PC-9 (cell line): ENCODE results near the gene TMEM43. TPM values are rescaled to one million over a fixed set of nuclear protein-coding genes. Genes with fewer than 3 reads are reported as not detected.

ENCODE experiments used
- BruUV-seq: library from RNA; stranded (reverse); fragments of 400-500 nt; replicated peaks from 2 replicates; lab custom pipeline; 2021; lab: Mats Ljungman, UMichigan
- CTCF ChIA-PET: fragments of 300-600 bp; sonication (Branson Sonifier 250); formaldehyde crosslinking; loops from one replicate; lab custom pipeline; 2022; ENCODE audit warnings: antibody characterized with exemption; lab: Charles Lee
- POLR2A ChIA-PET: fragments of 300-600 bp; sonication (Branson Sonifier 250); formaldehyde crosslinking; loops from one replicate; lab custom pipeline; 2022; ENCODE audit warnings: antibody characterized with exemption; ENCODE audit not compliant: unreplicated experiment; lab: Charles Lee
- DNase-seq, 2 experiments: peaks; one replicate each; pipeline versions ENCODE4 v3.0.0 to v3.0.0-alpha.2; 2015 to 2022; ENCODE audit warnings: mixed read lengths in 1 of 2
- H2AFZ ChIP-seq: fragments of 200-600 bp; sonication (generic); 2 replicates; pipeline ENCODE4 v1.8.1; 2017; ENCODE audit warnings: antibody characterized with exemption
- H3F3A ChIP-seq: fragments of 200-600 bp; sonication (generic); 2 replicates; pipeline ENCODE4 v1.8.1; 2017; ENCODE audit warnings: antibody characterized with exemption, mild to moderate bottlenecking, low read depth; ENCODE audit not compliant: insufficient read depth
- H3K27ac ChIP-seq: fragments of 200-600 bp; sonication (generic); 2 replicates; pipeline ENCODE4 v1.6.1; 2016; ENCODE audit warnings: mixed run types
- H3K27me3 ChIP-seq: fragments of 200-600 bp; sonication (generic); 2 replicates; pipeline ENCODE4 v1.6.1; 2016; ENCODE audit warnings: low read depth, mixed run types; ENCODE audit not compliant: insufficient read depth
- H3K36me3 ChIP-seq: fragments of 200-600 bp; sonication (generic); 2 replicates; pipeline ENCODE4 v1.6.1; 2016; ENCODE audit warnings: low read depth, mixed run types
- H3K4me1 ChIP-seq: fragments of 200-600 bp; sonication (generic); replicated peaks from 2 replicates; pipeline ENCODE4 v1.6.1; 2016; ENCODE audit warnings: mixed run types; ENCODE audit not compliant: insufficient read depth
- H3K4me2 ChIP-seq: fragments of 200-600 bp; sonication (generic); 2 replicates; pipeline ENCODE4 v1.6.1; 2017; ENCODE audit warnings: mixed run types
- H3K4me3 ChIP-seq: fragments of 200-600 bp; sonication (generic); 2 replicates; pipeline ENCODE4 v1.6.1; 2016; ENCODE audit warnings: mixed run types
- H3K79me2 ChIP-seq: fragments of 200-600 bp; sonication (generic); 2 replicates; pipeline ENCODE4 v1.6.1; 2017; ENCODE audit warnings: low read depth, mixed run types
- H3K9me2 ChIP-seq: fragments of 200-600 bp; sonication (generic); 2 replicates; pipeline ENCODE4 v1.8.1; 2017; ENCODE audit warnings: mild to moderate bottlenecking; ENCODE audit not compliant: insufficient read depth
- H3K9me3 ChIP-seq: fragments of 200-600 bp; sonication (generic); 2 replicates; pipeline ENCODE4 v1.8.1; 2016; ENCODE audit warnings: low read depth; ENCODE audit not compliant: insufficient read depth
- H4K20me1 ChIP-seq: fragments of 200-600 bp; sonication (generic); 2 replicates; pipeline ENCODE4 v1.8.1; 2017; ENCODE audit not compliant: insufficient read depth
- CTCF ChIP-seq: fragments of 200-600 bp; sonication (generic); conservative IDR thresholded peaks from 2 replicates; pipeline ENCODE4 v1.6.1; 2017; ENCODE audit warnings: mixed run types, antibody characterized with exemption, mild to moderate bottlenecking, moderate library complexity
- EZH2 ChIP-seq: fragments of 200-600 bp; sonication (generic); IDR thresholded peaks from 2 replicates; pipeline ENCODE4 v1.8.0; 2017; ENCODE audit warnings: antibody characterized with exemption, low read depth
- intact Hi-C: fragments of 100-400 bp; cut with micrococcal nuclease; formaldehyde crosslinking; loops from one replicate; pipeline ENCODE4 v1.10.0; 2022; ENCODE audit not compliant: unreplicated experiment
- total RNA-seq: library from RNA; stranded (reverse); gene quantifications from 2 replicates; pipeline ENCODE4 v1.2.3, GENCODE V29; 2021

The TMEM43 gene
- total RNA-seq, 1 experiment from 2014 or later, result 64.7 TPM

DNA sequence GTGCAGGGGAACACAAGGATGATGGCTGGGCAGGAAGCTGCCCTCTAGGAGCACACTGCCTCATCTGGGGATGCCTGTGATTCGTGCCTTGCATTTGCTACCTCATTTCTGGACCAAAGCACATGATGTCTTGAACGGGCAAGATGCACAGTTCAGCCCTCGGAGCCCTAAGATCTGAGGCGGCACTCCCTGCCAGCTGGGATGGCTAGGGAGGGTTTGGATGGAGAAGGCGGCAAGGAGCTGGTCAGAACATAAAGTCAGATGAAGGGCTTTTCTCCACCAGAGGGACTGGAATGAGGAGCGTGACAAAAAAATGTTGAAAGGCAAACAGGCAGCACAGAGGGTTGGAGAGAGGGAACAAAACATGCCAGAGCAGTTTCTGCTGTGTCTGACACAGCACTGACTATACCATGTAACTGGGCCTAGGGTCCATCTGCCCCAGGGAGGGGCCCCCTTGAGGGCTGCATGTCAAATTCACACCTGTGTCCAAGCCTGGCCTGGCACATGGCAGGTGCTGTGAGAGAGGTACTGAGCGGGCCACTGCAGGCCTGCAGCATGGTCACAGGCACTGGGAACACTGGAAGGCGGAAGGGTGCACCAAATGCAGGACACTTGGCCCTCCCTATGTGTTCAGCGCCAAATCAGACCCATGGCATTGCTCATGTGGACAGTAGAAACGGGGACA is 21.7 kb downstream of the TMEM43 start:
- intact Hi-C loops, result no loop called here
- POLR2A ChIA-PET, result interaction anchor here (0.5 to 0.6 kb wide), 2 partner anchors 179 to 1688 kb away, joined by 3 to 5 read pairs; no protein-coding TSS in a partner anchor
- CTCF ChIA-PET, result interaction anchor here (0.6 to 1.0 kb wide), 4 partner anchors 23 to 250 kb away, joined by 3 to 4 read pairs (median 3); no protein-coding TSS in a partner anchor

DNA sequence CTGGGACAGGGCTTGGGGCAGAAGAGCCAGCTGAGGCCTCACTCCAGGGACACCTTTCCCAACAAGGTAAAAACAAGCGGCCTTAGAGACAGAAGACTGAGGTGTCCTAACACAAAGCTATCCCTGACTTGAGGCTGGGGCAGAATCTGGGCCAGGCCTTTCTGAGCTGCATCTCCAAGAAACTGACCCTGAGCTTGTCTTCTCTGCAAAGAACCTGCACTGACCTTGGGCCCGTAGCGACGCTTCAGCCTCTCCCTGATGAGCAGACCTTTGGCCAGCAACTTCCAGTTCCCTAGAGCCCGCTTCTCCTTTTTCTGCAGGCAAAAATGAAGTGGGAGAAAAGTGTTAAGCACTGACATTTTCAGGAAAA is 22.2 kb downstream of the TMEM43 start:
- no TSS peak for BruUV-seq
- Histone ChIP-seq H3K27ac (no peak overlapping the region), H3F3A (peaks cover 35% of the 10 kb centered on the region), H3K27me3 (no peaks in the 10 kb centered on the region), H2AFZ (no peak overlapping the region), H3K9me3 (no peaks in the 10 kb centered on the region), H3K4me1 (peaks cover 41% of the 10 kb centered on the region), H3K4me3 (no peak overlapping the region), H4K20me1 (no peaks in the 10 kb centered on the region), H3K9me2 (no peaks in the 10 kb centered on the region), H3K36me3 (peaks cover 18% of the 10 kb centered on the region), H3K79me2 (no peaks in the 10 kb centered on the region), H3K4me2 (no peak overlapping the region)
- intact Hi-C loops, result no loop called here
- ChIA-PET CTCF (no interaction called here), POLR2A (interaction anchor here (0.6 kb wide), 1 partner anchor 179 kb away, joined by 3 read pairs; no protein-coding TSS in a partner anchor)
- no peak for TF ChIP-seq EZH2
- TF ChIP-seq CTCF, result no peak
- no peak for DNase-seq

More for the DNA sequence above, 21.7 kb downstream of the TMEM43 start:
- Histone ChIP-seq H2AFZ (no peak overlapping the region), H3K9me3 (no peaks in the 10 kb centered on the region), H4K20me1 (no peaks in the 10 kb centered on the region), H3K27me3 (no peaks in the 10 kb centered on the region), H3K4me1 (peaks cover 44% of the 10 kb centered on the region), H3K36me3 (peaks cover 19% of the 10 kb centered on the region), H3K79me2 (no peaks in the 10 kb centered on the region), H3K9me2 (no peaks in the 10 kb centered on the region), H3K4me3 (no peak overlapping the region), H3K4me2 (no peak overlapping the region), H3F3A (peaks cover 37% of the 10 kb centered on the region), H3K27ac (no peak overlapping the region)
- TF ChIP-seq EZH2, result no peak
- no peak for TF ChIP-seq CTCF
- BruUV-seq, result no TSS peak
- no peak for DNase-seq

DNA sequence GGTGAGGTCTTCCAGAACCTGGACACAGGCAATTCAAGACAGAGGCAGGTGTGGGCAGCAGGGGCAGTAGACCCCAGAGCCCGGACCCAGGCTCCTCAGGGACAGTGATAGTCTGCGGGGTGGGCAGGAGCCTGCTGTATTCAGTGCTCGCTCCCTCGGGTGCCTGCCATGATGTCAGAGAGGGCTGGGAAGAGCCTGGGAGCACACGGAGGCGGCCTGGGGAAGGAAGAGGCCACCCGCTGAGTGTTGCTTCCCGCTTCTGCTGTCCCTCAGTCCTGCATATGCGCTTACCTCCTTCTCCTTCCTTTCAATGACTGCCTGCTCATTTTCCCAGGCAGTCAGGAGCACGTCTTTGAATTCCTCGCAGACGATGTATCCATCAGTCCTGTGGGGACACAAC is 22.8 kb downstream of the TMEM43 start:
- H3K36me3 ChIP-seq, result peaks cover 12% of the 10 kb centered on the region; the same call in 1 of the 2 replicates
- CTCF ChIA-PET, result no interaction called here
- H3K9me3 ChIP-seq, result no peaks in the 10 kb centered on the region
- H3K9me2 ChIP-seq, result no peaks in the 10 kb centered on the region
- H3K4me2 ChIP-seq, result no peak overlapping the region
- H4K20me1 ChIP-seq, result no peaks in the 10 kb centered on the region
- BruUV-seq, result no TSS peak
- intact Hi-C loops, result no loop called here
- no peaks in the 10 kb centered on the region for H3K27me3 ChIP-seq
- H3K4me1 ChIP-seq, result peaks cover 35% of the 10 kb centered on the region
- no peak for TF ChIP-seq CTCF
- no peak for TF ChIP-seq EZH2
- DNase-seq, result no peak
- H3K27ac ChIP-seq, result no peak overlapping the region
- H2AFZ ChIP-seq, result no peak overlapping the region
- H3F3A ChIP-seq, result peaks cover 29% of the 10 kb centered on the region
- H3K4me3 ChIP-seq, result no peak overlapping the region
- POLR2A ChIA-PET, result no interaction called here
- no peaks in the 10 kb centered on the region for H3K79me2 ChIP-seq
